H1 (cell line): ENCODE data around the gene KLHDC7B. TPM values are rescaled to one million over a fixed set of nuclear protein-coding genes. Genes with fewer than 3 reads are reported as not detected.

Experiments used
- CTCF ChIA-PET: fragments of 300-600 bp; sonication (Branson Sonifier 250); formaldehyde crosslinking; loops from one replicate; lab custom pipeline; 2021; ENCODE audit not compliant: partially characterized antibody; lab: Charles Lee
- POLR2A ChIA-PET: fragments of 300-600 bp; sonication (Branson Sonifier 250); formaldehyde crosslinking; loops from one replicate; lab custom pipeline; 2021; ENCODE audit warnings: inconsistent platforms; ENCODE audit not compliant: partially characterized antibody; lab: Charles Lee
- DNase-seq, 2 experiments: peaks; one replicate each; pipeline versions ENCODE4 v3.0.0 to v3.0.0-alpha.2; 2010 to 2022; ENCODE audit warnings: low spot score in 2 of 2, low read depth in 1 of 2, mixed read lengths in 1 of 2
- FAIRE-seq: peaks from 2 replicates; lab custom pipeline; 2011; peaks lifted over from hg19 to GRCh38; lab: Jason Lieb, UNC
- H2AFZ ChIP-seq: 2 replicates; pipeline ENCODE4 v1.8.1; 2012; ENCODE audit warnings: low read length, inconsistent platforms
- H2AK5ac ChIP-seq: 2 replicates; pipeline ENCODE4 v1.6.1; 2013; ENCODE audit warnings: low read depth, low read length
- H2BK120ac ChIP-seq: replicated peaks from 2 replicates; pipeline ENCODE3; 2013; ENCODE audit warnings: low read depth, low read length, inconsistent platforms
- H2BK12ac ChIP-seq: 2 replicates; pipeline ENCODE4 v1.6.1; 2013; ENCODE audit warnings: low read depth, low read length
- H2BK15ac ChIP-seq: 2 replicates; pipeline ENCODE4 v1.6.1; 2013; ENCODE audit warnings: low read length
- H2BK20ac ChIP-seq: 2 replicates; pipeline ENCODE4 v1.6.1; 2013; ENCODE audit warnings: low read length
- H2BK5ac ChIP-seq: 2 replicates; pipeline ENCODE4 v1.6.1; 2013; ENCODE audit warnings: low read depth, low read length
- H3K14ac ChIP-seq: 2 replicates; pipeline ENCODE4 v1.6.1; 2013; ENCODE audit warnings: inconsistent platforms; ENCODE audit not compliant: insufficient read length
- H3K18ac ChIP-seq: 2 replicates; pipeline ENCODE4 v1.6.1; 2013; ENCODE audit warnings: low read length; ENCODE audit errors: extremely low read depth
- H3K23ac ChIP-seq: 2 replicates; pipeline ENCODE4 v1.6.1; 2013; ENCODE audit warnings: inconsistent platforms; ENCODE audit not compliant: insufficient read length
- H3K23me2 ChIP-seq: 2 replicates; pipeline ENCODE4 v1.6.1; 2013; ENCODE audit warnings: low read depth, low read length
- H3K27ac ChIP-seq: 2 replicates; pipeline ENCODE4 v1.6.1; 2011; ENCODE audit warnings: low read depth, low read length, inconsistent platforms
- H3K27me3 ChIP-seq, 4 experiments: replicated peaks in 1 of 4; 1 replicate in 1 of 4; 2 replicates in 3 of 4; pipeline versions ENCODE4 v1.6.1 to v1.8.1; 2011 to 2013; ENCODE audit warnings: low read length in 3 of 4, mild to moderate bottlenecking in 3 of 4, inconsistent platforms in 2 of 4, mixed read lengths in 2 of 4, moderate library complexity in 1 of 4; ENCODE audit not compliant: control insufficient read depth in 3 of 4, insufficient read depth in 3 of 4; ENCODE audit errors: extremely low read depth in 1 of 4
- H3K36me3 ChIP-seq, 4 experiments: 2 replicates each; pipeline versions ENCODE4 v1.6.1 to v1.8.1; 2011 to 2013; ENCODE audit warnings: mild to moderate bottlenecking in 4 of 4, low read length in 3 of 4, moderate library complexity in 2 of 4, control low read depth in 1 of 4, inconsistent platforms in 1 of 4; ENCODE audit not compliant: insufficient read depth in 4 of 4, control insufficient read depth in 2 of 4
- H3K4ac ChIP-seq: replicated peaks from 2 replicates; pipeline ENCODE3; 2013; ENCODE audit warnings: low read length, low read depth, mixed read lengths, inconsistent platforms; ENCODE audit not compliant: insufficient read length
- H3K4me1 ChIP-seq, 4 experiments: replicated peaks in 1 of 4; 1 replicate in 1 of 4; 2 replicates in 3 of 4; pipeline versions ENCODE4 v1.6.1 to v1.8.1; 2011 to 2013; ENCODE audit warnings: low read length in 3 of 4, inconsistent platforms in 2 of 4, mixed read lengths in 1 of 4; ENCODE audit not compliant: insufficient read depth in 4 of 4, control insufficient read depth in 3 of 4
- H3K4me2 ChIP-seq, 2 experiments: 2 replicates each; pipeline versions ENCODE4 v1.6.1 to v1.8.1; 2011 to 2013; ENCODE audit warnings: low read depth in 2 of 2, low read length in 2 of 2, control low read depth in 1 of 2, inconsistent platforms in 1 of 2, mild to moderate bottlenecking in 1 of 2; ENCODE audit not compliant: insufficient read depth in 1 of 2
- H3K4me3 ChIP-seq, 4 experiments: fragments of 200-600, 300-600 bp in 1 of 4; sonication (generic), shearing (Covaris generic), sonication (Bioruptor Twin) in 1 of 4; 2 replicates each; pipeline versions ENCODE4 v1.5.1 to v1.8.1; 2011 to 2016; ENCODE audit warnings: low read length in 4 of 4, low read depth in 3 of 4, control low read depth in 2 of 4, inconsistent platforms in 2 of 4, mild to moderate bottlenecking in 2 of 4, mixed read lengths in 1 of 4, moderate library complexity in 1 of 4; ENCODE audit not compliant: insufficient read depth in 2 of 4; ENCODE audit errors: extremely low read depth in 1 of 4
- H3K56ac ChIP-seq: replicated peaks from 2 replicates; pipeline ENCODE3; 2013; ENCODE audit warnings: low read depth, mild to moderate bottlenecking, mixed read lengths, low read length, inconsistent platforms; ENCODE audit not compliant: insufficient read length
- H3K79me1 ChIP-seq: 2 replicates; pipeline ENCODE4 v1.6.1; 2013; ENCODE audit warnings: low read depth, low read length, control low read depth
- H3K79me2 ChIP-seq, 2 experiments: 2 replicates each; pipeline versions ENCODE4 v1.6.1 to v1.8.1; 2012 to 2013; ENCODE audit warnings: low read length in 2 of 2, mild to moderate bottlenecking in 2 of 2, inconsistent platforms in 1 of 2; ENCODE audit not compliant: insufficient read depth in 2 of 2, control insufficient read depth in 1 of 2
- H3K9ac ChIP-seq, 4 experiments: replicated peaks in 1 of 4; 1 replicate in 1 of 4; 2 replicates in 3 of 4; pipeline versions ENCODE4 v1.6.1 to v1.8.1; 2011 to 2013; ENCODE audit warnings: low read depth in 3 of 4, low read length in 3 of 4, control low read depth in 2 of 4, mild to moderate bottlenecking in 2 of 4, moderate library complexity in 2 of 4, inconsistent platforms in 1 of 4; ENCODE audit errors: extremely low read depth in 1 of 4
- H3K9me3 ChIP-seq, 2 experiments: 2 replicates each; pipeline versions ENCODE4 v1.6.1 to v1.8.1; 2012 to 2013; ENCODE audit warnings: mild to moderate bottlenecking in 2 of 2, moderate library complexity in 2 of 2, control low read depth in 1 of 2, inconsistent platforms in 1 of 2, low read depth in 1 of 2, low read length in 1 of 2, mixed read lengths in 1 of 2; ENCODE audit not compliant: insufficient read depth in 2 of 2
- H4K20me1 ChIP-seq, 2 experiments: replicated peaks in 1 of 2; 2 replicates each; pipeline versions ENCODE3 to v1.8.1; 2011 to 2013; ENCODE audit warnings: inconsistent platforms in 2 of 2, low read length in 2 of 2, mild to moderate bottlenecking in 1 of 2; ENCODE audit not compliant: insufficient read depth in 2 of 2, control insufficient read depth in 1 of 2
- H4K5ac ChIP-seq: 2 replicates; pipeline ENCODE4 v1.6.1; 2013; ENCODE audit warnings: low read length, low read depth, mixed read lengths, inconsistent platforms; ENCODE audit not compliant: insufficient read length
- H4K8ac ChIP-seq: 2 replicates; pipeline ENCODE4 v1.8.0; 2013; ENCODE audit warnings: mild to moderate bottlenecking, moderate library complexity, low read length, inconsistent platforms; ENCODE audit not compliant: insufficient read depth; ENCODE audit errors: extremely low read depth
- H4K91ac ChIP-seq: replicated peaks from 2 replicates; pipeline ENCODE3; 2013; ENCODE audit warnings: low read length, mixed read lengths, inconsistent platforms; ENCODE audit not compliant: insufficient read length
- BCL11A ChIP-seq, 2 experiments: IDR thresholded peaks; one replicate each; pipeline ENCODE4 v1.6.1; 2011; ENCODE audit warnings: low read depth in 2 of 2, low read length in 2 of 2, mild to moderate bottlenecking in 2 of 2
- FOSL1 ChIP-seq: IDR thresholded peaks from 2 replicates; pipeline ENCODE4 v1.6.1; 2011; ENCODE audit warnings: mild to moderate bottlenecking, low read depth, low read length, moderate library complexity; ENCODE audit not compliant: insufficient read depth
- GTF2F1 ChIP-seq: IDR thresholded peaks from 2 replicates; pipeline ENCODE4 v1.6.1; 2012; ENCODE audit warnings: low read depth, low read length, improper control_type of control experiment, borderline replicate concordance
- JUND ChIP-seq: IDR thresholded peaks from 2 replicates; pipeline ENCODE4 v1.6.1; 2011; ENCODE audit warnings: mild to moderate bottlenecking, improper control_type of control experiment, low read length
- PHF8 ChIP-seq: fragments of 200-600 bp; sonication (generic); conservative IDR thresholded peaks from 2 replicates; pipeline ENCODE4 v1.7.1; 2012; ENCODE audit warnings: low read depth, mild to moderate bottlenecking, inconsistent platforms, low read length, moderate library complexity
- RFX5 ChIP-seq: IDR thresholded peaks from 2 replicates; pipeline ENCODE4 v1.6.1; 2011; ENCODE audit warnings: low read depth, low read length, improper control_type of control experiment, borderline replicate concordance
- SP1 ChIP-seq: IDR thresholded peaks from 2 replicates; pipeline ENCODE4 v1.6.1; 2011; ENCODE audit warnings: low read depth, low read length
- TBP ChIP-seq: IDR thresholded peaks from 2 replicates; pipeline ENCODE4 v1.6.1; 2011; ENCODE audit warnings: low read depth, low read length, improper control_type of control experiment
- WGBS, 2 experiments: shearing (Covaris generic) in 1 of 2; methylation state at CpG; one replicate each; pipeline versions ENCODE4 v1.1.6 to v1.1.7; 2013 to 2015; ENCODE audit warnings: low lambda C conversion rate in 2 of 2, mixed read lengths in 2 of 2, inconsistent platforms in 1 of 2, low coverage in 1 of 2, missing lambda C conversion rate in 1 of 2; ENCODE audit not compliant: insufficient replicate concordance in 2 of 2, insufficient coverage in 1 of 2, insufficient read length in 1 of 2; ENCODE audit errors: extremely low coverage in 1 of 2, missing lambda C conversion rate in 1 of 2; 5-methylcytosine and 5-hydroxymethylcytosine counted together
- polyA plus RNA-seq, 7 experiments: library from polyadenylated mRNA; depleted of rRNA in 3 of 7; stranded (reverse) in 5 of 7; unstranded in 2 of 7; fragments of >200 nt in 5 of 7; fragments of 200-250 nt in 2 of 7; gene quantifications; 1 replicate in 5 of 7; 2 replicates in 1 of 7; 4 replicates in 1 of 7; pipeline versions ENCODE4 v1.2.1 to v1.2.3, GENCODE V29; 2011 to 2013; ENCODE audit warnings: missing spikeins in 2 of 7, mixed read lengths in 2 of 7
- total RNA-seq: library from RNA; stranded (reverse); fragmentation: NEBNext Ultra II Directional; extraction: Animal tissue kit (Norgen Biotek cat#: 25700); gene quantifications from 2 replicates; pipeline ENCODE4 v1.2.1, GENCODE V29; 2021
- TF ChIP-seq, protein P1 (sequence below): IDR thresholded peaks from 2 replicates; pipeline ENCODE4 v1.6.1; 2012; ENCODE audit warnings: inconsistent platforms

KLHDC7B gene
- total and polyA plus RNA-seq, 2 of the 8 experiments (the other 6 are each of a cell fraction or from before 2014, with no cell fraction given): not detected

DNA sequence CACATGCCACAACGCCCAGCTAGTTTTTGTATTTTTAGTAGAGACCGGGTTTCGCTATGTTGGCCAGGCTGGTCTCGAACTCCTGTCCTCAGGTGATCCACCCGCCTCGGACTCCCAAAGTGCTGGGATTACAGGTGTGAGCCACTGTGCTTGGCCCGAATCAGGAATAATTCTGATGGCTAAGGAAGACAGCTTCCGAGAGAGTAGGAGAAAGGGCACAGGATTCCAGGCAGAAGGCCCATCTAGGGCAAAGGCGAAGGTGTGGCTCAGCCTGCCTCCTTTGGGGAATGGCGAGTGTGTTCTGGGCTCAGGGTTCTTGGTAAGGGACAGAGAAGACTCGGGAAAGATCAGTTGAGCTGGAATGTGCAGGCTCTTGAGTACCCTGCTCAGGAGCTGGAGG, 18.6 kb downstream of the KLHDC7B start:
- no peak for TF ChIP-seq BCL11A (IDR thresholded peaks at IDR 0.05; ENCODE audit: low read depth in 2 of 2, low read length in 2 of 2)
- TF ChIP-seq GTF2F1: no peak
- no peak for TF ChIP-seq JUND
- TF ChIP-seq PHF8: no peak
- TF ChIP-seq FOSL1: no peak
- TF ChIP-seq TBP: no peak
- no peak for TF ChIP-seq SP1
- TF ChIP-seq, protein P1, sequence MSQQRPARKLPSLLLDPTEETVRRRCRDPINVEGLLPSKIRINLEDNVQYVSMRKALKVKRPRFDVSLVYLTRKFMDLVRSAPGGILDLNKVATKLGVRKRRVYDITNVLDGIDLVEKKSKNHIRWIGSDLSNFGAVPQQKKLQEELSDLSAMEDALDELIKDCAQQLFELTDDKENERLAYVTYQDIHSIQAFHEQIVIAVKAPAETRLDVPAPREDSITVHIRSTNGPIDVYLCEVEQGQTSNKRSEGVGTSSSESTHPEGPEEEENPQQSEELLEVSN: no peak
- no peak for TF ChIP-seq RFX5

More for the DNA sequence above, 18.6 kb downstream of the KLHDC7B start:
- ChIA-PET CTCF (interaction anchor here (1.0 to 4.8 kb wide), 6 partner anchors 11 to 138 kb away, joined by 3 to 84 read pairs (median 8); partner anchors contain the start of gene CPT1B), POLR2A (interaction anchor here (2.5 to 5.4 kb wide), 3 partner anchors 13 to 39 kb away, joined by 9 to 37 read pairs (median 15); partner anchors contain the start of genes CHKB, CPT1B and SCO2)
- Histone ChIP-seq H2BK12ac (no peak overlapping the region), H3K79me2 (no peaks in the 10 kb centered on the region), H2BK5ac (no peak overlapping the region), H2AFZ (no peak overlapping the region), H3K79me1 (no peaks in the 10 kb centered on the region), H3K36me3 (peaks cover 2 to 10% (median 7%) of the 10 kb centered on the region in 4 experiments; a peak in 6 of 8 replicates), H3K4me3 (no peak overlapping the region), H3K4me1 (peaks cover 0 to 3% (median 0%) of the 10 kb centered on the region in 4 experiments; a peak in 2 of 7 replicates), H4K91ac (no peak overlapping the region), H3K23me2 (peaks cover 3% of the 10 kb centered on the region; the same call in 1 of the 2 replicates), H3K27me3 (peaks cover 0 to 5% (median 3%) of the 10 kb centered on the region in 4 experiments; a peak in 5 of 7 replicates), H4K5ac (no peak overlapping the region), H3K23ac (no peak overlapping the region), H3K4ac (no peak overlapping the region), H3K14ac (no peak overlapping the region), H3K4me2 (no peak overlapping the region; a peak in 1 of 4 replicates), H3K18ac (no peak overlapping the region), H3K56ac (no peak overlapping the region), H2BK15ac (no peak overlapping the region), H4K8ac (no peak overlapping the region), H4K20me1 (peaks cover 0 to 1% of the 10 kb centered on the region in 2 experiments), H3K9me3 (no peaks in the 10 kb centered on the region), H2AK5ac (no peak overlapping the region), H2BK120ac (no peak overlapping the region), H3K27ac (no peak overlapping the region), H3K9ac (no peak overlapping the region), H2BK20ac (no peak overlapping the region)
- FAIRE-seq: no peak
- no peak for DNase-seq
- 85% methylated on average over 11 of the region's 11 CpGs; no CpG with 5 or more reads in 1 of the 2 experiments for WGBS, 2 experiments
